GM18507 (cell line): ENCODE results near the gene GSTT2B.
"Not testable (repeated sequence)": the region's sequence is repeated elsewhere in the genome, so short reads cannot be mapped to it uniquely, and the experiment has no call there.

Source experiments
- DNase-seq: peaks from one replicate; pipeline ENCODE4 v3.0.0; 2011; ENCODE audit warnings: low read depth; ENCODE audit not compliant: insufficient read length; ENCODE audit errors: extremely low spot score
- FAIRE-seq: peaks from 2 replicates; lab custom pipeline; 2011; peaks lifted over from hg19 to GRCh38; lab: Jason Lieb, UNC

Gene GSTT2B

DNA sequence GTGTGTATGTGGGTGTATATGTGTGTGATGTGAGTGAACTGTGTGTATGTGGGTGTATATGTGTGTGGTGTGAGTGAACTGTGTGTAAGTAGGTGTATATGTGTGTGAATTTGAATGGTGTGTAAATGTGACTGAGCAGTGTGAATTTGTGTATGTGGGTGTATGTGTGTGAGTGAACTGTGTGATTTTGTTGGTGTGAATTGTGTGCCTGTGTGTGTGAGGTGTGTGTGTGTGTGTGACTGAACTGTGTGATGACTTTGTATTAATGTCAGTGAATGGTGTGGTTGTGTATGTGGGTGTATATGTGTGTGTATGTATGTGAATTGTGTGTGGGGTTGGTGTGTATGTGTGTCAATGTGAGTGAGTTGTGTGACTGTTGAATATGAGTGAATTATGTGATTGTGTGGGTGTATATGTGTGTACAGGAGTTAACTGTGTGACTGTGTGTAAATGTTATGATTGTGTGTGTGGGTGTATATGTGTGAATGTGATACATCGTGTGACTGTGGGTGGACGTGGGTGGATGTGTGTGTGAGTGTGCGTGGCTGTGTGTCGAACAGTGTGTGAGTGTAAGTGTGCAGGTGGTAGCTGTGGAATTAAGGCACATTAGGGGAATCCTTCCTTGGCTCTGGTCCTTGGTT is 25.7 kb upstream of the GSTT2B start:
- FAIRE-seq, DNase-seq: not testable (repeated sequence)

DNA sequence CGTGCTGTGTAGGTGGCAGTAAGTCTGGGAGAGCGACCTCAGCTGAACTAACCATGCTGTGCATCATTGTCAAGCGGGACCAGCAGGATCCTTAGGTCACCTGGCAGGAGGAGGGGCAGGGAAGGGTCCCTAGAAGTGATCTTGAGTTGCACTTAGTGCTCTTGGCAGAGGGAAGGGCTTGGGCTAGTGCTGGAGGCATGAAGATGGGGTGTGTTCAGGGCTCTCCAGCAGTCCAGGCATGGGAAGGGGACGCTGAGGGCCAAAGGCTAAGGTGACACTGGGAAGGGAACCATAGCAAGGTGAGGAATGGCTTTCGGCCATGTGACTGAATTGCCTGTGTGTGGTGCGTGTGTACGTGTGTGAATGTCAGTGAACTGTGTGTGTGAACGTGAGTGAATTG is 25.1 kb upstream of the GSTT2B start:
- DNase-seq, FAIRE-seq: not testable (repeated sequence)

DNA sequence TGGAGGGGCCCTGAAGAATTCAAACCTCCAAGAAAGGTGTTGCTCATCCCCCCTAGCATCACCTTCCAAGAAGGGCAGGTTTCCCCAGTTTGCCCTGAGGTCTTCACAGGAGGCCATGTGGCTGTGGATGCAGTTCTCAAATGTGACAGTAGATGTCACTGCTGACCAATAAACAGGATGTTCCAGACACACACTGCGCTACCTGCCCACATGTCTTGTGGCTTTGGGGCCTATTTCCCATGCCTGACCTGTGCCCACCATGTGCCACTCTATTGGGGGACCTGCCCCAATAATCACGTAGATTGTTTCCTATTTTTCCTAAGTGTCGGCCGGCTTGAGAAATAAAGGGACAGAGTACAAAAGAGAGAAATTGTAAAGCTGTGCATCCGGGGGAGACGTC is 23.4 kb upstream of the GSTT2B start:
- FAIRE-seq (peak; percentile 46), DNase-seq (no peak)

DNA sequence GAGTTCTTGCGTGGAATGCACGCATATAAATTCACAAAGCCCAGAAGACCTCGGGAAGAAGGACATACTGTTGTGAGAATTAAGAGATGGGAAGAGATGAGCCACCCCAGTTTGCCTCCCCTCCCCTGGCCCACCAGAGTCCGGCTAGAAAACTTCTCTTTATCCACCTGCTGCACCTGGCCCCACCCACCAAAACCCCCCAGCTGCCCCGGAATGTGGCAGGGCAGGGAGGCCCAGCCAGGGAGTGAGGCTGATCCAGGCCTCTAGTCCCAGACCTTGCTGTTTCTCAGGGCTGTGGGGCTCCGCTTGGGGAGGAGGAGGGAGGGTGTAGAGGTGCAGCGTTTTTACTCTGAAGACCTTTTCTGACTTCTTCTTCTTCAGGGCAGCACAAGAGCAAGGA is 19.6 kb upstream of the GSTT2B start:
- DNase-seq, FAIRE-seq: not testable (repeated sequence)

DNA sequence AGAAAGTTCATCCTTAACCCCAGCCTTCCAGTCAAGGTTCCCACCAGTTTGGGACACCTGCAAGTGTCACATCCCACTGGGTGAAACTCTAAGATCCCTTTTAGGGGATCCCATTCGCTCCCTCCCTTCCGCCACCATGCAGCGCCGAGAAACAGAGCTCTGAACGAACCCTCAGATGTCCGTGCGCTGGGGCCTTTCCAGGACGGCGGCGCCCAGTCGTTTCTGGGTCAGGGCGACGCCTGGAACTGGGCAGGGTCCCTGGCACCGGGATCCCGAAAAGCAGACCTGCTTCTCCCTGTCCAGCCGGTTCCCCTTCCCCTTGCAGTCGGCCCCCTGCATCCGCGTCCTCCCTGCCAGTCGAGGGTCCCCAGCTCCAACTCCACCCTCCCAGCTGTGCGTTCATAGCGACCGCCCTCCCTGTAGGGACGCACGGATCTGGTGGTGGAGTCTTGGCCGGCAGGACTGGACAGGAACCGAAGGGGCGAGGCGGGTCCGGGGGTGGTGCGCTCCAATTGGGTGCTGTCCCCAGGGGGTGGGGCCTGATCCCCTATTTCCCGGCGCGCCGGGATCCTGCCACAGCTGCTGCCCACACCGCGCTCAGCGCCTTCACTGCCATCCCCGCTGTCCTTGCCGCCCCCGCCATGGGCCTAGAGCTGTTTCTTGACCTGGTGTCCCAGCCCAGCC is 18.7 kb upstream of the GSTT2B start, which contains the start of gene GSTT2:
GSTT2 (plus strand) TSS at position 578 of the 684 bp plus-strand sequence.
- FAIRE-seq, result not testable (repeated sequence)

DNA sequence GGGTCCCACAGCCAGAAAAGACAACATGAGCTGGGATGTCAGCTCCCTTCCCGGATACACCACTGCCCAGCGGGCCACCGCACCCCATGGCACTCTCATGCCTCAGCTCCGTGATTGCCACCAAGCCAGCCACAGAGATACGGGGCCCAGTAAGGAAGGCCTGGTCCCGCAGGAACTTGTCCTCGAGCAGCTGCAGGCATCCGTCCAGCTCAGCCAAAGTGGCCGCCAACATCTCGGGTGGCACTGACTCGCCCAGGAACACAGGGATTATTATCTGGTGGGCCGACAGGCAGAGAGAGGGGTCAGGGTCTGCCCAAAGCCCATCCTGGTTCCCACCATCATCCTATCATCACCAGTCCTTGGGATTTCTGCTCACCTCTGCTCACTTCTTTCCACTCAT is 16.3 kb upstream of the GSTT2B start:
- FAIRE-seq, DNase-seq: not testable (repeated sequence)

More for the DNA sequence above, 18.7 kb upstream of the GSTT2B start, which contains the start of gene GSTT2:
- not testable (repeated sequence) for DNase-seq

DNA sequence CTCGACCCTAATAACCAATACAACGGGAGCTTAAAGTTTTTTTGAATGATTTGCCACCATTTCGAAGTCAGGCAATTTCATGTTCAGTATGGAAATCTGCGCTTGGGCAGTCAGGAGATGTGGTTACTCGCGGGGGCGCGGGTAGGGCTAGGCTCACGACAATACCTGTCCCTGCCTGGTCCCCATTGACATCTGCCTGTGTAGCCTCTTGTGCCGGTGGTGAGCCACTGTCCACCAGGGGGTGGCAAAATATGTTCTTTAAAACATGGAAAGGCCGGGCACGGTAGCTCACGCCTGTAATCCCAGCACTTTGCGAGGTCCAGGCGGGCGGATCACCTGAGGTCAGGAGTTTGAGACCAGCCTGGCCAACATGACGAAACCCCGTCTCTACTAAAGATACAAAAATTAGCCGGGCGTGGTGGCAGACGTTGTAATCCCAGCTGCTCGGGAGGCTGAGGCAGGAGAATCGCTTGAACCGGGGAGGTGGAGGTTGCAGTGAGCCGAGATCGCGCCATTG is 13.9 kb upstream of the GSTT2B start:
- not testable (repeated sequence) for FAIRE-seq, DNase-seq

DNA sequence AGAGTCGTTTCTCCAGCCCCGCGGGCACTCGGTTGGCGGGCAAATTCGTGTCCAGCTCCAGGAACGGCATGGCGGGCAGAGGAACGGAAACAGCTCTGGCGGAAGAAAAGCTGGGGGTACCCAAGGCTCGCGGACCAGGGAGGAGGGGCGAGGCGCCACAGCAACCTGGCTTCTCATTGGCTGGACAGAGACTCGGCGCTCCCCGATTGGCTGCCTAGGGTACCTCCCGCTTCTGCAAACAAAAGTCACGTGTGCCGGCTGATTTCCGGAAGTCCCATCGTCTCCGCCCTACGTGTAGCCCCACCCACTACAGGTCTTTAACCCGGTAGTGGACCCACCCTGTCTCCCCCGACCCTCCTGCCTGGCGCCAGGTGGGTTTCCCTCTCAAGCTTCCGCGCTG is 13.3 kb upstream of the GSTT2B start, which contains the start of gene DDT:
DDT (minus strand) TSS at position 97 of the 400 bp plus-strand sequence; CDS start at position 70, 27 bp downstream.
- DNase-seq, result not testable (repeated sequence)
- FAIRE-seq, result peak; percentile 99

DNA sequence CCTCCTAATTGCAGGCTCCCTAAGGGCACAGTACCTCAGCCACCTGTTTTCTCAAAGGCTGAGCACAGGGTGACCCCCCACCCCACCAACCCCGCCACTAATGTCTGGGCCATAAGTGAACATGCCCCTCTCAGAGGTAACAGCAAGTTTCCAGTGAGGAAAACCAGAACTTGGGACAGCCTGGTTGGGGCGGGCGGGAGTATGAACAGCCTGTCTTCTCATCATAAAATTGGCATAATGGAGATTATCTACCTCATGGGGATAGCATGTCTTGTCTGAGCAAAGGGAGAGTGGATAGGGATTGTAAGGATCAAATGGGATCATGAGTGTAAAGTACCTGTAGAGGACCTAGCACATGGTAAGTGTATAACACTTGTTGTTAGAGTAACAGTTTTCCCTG is 10.9 kb upstream of the GSTT2B start:
- not testable (repeated sequence) for DNase-seq, FAIRE-seq

DNA sequence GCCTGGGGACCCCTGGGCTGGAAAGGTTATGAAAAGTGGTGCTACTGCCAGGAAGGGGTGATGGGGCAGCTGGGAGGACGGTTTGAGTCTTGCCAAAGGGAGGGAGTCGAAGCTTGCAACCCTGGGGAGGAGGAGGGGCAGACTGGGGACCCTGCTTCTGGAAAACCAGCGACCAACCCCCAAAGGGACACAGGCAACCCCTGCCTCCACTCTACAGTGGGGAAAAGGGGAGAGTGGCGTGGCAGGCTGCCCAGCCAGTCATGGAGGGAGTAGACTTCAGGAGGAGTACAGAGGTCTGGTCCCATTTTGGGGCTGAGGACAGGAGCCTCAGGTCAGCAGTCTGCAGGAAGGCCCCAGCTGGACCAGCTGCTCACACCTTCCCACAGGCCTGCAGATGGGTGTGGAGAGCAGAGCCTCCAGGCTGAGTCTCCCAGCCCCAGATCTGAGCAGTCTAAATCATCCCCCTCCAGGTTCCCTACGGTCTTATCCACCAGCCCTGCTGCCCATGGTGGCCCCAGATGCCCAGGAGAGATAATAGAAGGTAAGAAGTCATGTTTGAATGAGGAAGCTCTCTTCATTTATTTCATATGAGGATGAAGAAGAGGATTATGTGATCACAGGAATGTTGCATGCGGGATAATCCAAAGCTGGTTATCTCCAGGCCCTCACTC is 10.0 kb upstream of the GSTT2B start:
- no peak for FAIRE-seq

DNA sequence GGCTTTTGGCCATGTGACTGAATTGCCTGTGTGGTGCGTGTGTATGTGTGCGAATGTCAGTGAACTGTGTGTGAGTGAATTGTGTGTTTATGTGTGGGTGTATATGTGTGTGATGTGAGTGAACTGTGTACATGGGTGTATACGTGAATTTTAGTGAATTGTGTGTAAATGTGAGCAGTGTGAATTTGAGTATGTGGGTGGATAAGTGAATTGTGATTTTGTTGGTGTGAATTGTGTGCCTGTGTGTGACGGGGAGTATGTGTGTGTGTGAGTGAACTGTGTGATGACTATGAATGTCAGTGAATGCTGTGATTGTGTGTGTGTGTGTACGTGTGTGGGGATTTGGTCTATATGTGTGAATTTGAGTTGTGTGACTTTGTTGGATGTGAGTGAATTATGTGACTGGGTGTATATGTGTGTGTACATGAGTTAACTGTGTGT is 9.2 kb upstream of the GSTT2B start:
- no peak for DNase-seq
- no peak for FAIRE-seq

More for the DNA sequence above, 10.0 kb upstream of the GSTT2B start:
- no peak for DNase-seq

DNA sequence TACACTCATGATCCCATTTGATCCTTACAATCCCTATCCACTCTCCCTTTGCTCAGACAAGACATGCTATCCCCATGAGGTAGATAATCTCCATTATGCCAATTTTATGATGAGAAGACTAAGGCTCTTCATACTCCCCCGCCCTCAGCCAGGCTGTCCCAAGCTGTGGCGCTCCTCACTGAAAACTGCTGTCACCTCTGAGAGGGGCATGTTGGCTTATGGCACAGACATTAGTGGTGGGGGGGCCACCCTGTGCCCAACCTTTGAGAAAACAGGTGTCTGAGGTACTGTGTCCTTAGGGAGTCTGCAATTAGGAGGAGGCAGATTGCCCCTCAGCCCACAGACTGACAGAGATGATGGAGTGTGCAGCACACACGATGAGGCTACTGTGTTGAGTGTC is 8.1 kb upstream of the GSTT2B start:
- DNase-seq (no peak), FAIRE-seq (no peak)

DNA sequence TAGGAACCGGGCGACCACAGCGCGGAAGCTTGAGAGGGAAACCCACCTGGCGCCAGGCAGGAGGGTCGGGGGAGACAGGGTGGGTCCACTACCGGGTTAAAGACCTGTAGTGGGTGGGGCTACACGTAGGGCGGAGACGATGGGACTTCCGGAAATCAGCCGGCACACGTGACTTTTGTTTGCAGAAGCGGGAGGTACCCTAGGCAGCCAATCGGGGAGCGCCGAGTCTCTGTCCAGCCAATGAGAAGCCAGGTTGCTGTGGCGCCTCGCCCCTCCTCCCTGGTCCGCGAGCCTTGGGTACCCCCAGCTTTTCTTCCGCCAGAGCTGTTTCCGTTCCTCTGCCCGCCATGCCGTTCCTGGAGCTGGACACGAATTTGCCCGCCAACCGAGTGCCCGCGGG is 5.6 kb upstream of the GSTT2B start, which contains the start of gene DDTL:
DDTL (plus strand) TSS at position 321 of the 400 bp plus-strand sequence; CDS start at position 348, 27 bp downstream.
- peak; percentile 96 for FAIRE-seq
- not testable (repeated sequence) for DNase-seq

DNA sequence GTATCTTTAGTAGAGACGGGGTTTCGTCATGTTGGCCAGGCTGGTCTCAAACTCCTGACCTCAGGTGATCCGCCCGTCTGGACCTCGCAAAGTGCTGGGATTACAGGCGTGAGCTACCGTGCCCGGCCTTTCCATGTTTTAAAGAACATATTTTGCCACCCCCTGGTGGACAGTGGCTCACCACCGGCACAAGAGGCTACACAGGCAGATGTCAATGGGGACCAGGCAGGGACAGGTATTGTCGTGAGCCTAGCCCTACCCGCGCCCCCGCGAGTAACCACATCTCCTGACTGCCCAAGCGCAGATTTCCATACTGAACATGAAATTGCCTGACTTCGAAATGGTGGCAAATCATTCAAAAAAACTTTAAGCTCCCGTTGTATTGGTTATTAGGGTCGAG is 5.1 kb upstream of the GSTT2B start:
- DNase-seq, FAIRE-seq: not testable (repeated sequence)

DNA sequence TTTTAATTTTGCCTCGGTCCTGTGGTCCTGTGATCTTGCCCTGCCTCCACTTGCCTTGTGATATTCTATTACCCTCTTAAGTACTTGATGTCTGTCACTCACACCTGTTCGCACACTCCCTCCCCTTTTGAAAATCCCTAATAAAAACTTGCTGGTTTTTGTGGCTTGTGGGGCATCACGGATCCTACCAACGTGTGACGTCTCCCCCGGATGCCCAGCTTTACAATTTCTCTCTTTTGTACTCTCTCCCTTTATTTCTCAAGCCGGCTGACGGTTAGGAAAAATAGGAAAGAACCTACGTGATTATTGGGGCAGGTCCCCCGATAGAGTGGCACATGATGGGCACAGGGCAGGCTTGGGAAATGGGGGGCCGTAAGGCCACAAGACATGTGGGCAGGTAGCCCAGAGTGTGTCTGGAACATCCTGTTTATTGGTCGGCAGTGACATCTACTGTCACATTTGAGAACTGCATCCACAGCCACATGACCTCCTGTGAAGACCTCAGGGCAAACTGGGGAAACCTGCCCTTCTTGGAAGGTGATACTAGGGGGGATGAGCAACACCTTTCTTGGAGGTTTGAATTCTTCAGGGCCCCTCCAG is 4.6 kb downstream of the GSTT2B start:
- peak; percentile 74 for FAIRE-seq
- not testable (repeated sequence) for DNase-seq

DNA sequence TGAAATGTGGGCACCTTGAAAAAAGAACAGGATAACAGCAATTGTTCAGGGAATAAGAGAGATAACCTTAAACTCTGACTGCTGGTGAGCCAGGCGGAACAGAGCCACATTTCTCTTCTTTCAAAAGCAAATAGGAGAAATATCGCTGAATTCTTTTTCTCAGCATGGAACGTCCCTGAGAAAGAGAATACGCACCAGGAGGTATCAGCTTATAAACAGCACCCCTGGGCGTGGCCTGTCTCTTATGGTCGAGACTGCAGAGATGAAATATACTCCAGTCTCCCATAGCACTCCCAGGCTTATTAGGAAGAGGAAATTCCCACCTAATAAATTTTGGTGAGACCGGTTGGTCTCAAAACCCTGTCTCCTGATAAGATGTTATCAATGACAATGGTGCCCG is 5.1 kb downstream of the GSTT2B start:
- not testable (repeated sequence) for FAIRE-seq, DNase-seq

DNA sequence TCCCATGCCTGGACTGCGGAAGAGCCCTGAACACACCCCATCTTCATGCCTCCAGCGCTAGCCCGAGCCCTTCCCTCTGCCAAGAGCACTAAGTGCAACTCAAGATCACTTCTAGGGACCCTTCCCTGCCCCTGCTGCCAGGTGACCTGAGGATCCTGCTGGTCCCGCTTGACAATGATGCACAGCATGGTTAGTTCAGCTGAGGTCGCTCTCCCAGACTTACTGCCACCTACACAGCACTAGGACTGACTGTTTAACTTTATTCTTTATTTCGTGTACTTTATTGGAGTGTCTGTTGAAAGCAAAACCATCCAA is 6.0 kb downstream of the GSTT2B start:
- DNase-seq, FAIRE-seq: not testable (repeated sequence)

DNA sequence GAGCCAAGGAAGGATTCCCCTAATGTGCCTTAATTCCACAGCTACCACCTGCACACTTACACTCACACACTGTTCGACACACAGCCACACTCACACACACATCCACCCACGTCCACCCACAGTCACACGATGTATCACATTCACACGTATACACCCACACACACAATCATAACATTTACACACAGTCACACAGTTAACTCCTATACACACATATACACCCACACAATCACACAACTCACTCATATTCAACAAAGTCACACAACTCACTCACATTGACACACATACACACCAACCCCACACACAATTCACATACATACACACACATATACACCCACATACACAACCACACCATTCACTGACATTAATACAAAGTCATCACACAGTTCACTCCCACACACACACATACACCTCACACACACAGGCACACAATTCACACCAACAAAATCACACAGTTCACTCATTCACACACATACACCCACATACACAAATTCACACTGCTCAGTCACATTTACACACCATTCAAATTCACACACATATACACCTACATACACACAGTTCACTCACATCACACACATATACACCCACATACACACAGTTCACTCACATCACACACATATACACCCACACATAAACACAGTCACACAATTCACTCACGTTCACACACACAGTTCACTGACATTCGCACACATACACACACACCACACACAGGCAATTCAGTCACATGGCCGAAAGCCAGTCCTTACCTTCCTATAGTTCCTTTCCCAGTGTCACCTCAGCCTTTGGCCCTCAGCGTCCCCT is 6.6 kb downstream of the GSTT2B start:
- not testable (repeated sequence) for FAIRE-seq, DNase-seq

DNA sequence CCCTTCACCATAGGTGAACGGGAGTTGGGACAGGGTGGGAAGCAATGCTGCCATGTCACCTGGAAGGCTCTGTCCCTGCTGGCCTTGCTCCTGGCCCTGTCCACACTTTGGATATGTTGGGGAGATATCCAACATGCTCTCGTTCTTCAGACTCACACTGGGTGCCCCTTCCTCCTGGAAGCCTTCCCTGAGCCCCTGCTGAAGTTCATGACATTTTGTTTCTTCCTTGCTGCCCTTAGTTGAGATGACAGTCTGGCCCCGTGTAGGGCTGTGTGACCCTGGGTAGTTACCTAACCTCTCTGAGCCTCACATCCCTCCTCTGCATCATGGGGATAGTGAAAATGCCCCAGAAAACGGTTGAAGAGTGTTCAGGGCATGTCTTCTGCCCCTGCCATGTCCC is 7.5 kb downstream of the GSTT2B start:
- not testable (repeated sequence) for FAIRE-seq, DNase-seq
